PFSK-1 (cell line): Measurements from ENCODE around the gene PCSK6.

ENCODE experiments used
- FOXP2 ChIP-seq: optimal IDR thresholded peaks from 2 replicates; pipeline ENCODE3; 2011; ENCODE audit warnings: borderline replicate concordance, control low read depth, inconsistent platforms; ENCODE audit not compliant: insufficient read depth; ENCODE audit errors: extremely low read length, extremely low read depth
- POLR2AphosphoS5 ChIP-seq: IDR thresholded peaks from 2 replicates; pipeline ENCODE4 v1.6.1; 2012; ENCODE audit warnings: low read depth, mild to moderate bottlenecking, control low read depth, low read length, moderate library complexity
- SIN3A ChIP-seq: IDR thresholded peaks from 2 replicates; pipeline ENCODE4 v1.6.1; 2012; ENCODE audit warnings: mild to moderate bottlenecking, low read length, moderate library complexity, borderline replicate concordance; ENCODE audit not compliant: insufficient read depth
- TAF1 ChIP-seq: IDR thresholded peaks from 2 replicates; pipeline ENCODE4 v1.6.1; 2012; ENCODE audit warnings: low read length, control low read depth, borderline replicate concordance; ENCODE audit not compliant: insufficient read depth
- TF ChIP-seq, protein P1 (sequence below), 2 experiments: IDR thresholded peaks; 2 replicates each; pipeline versions ENCODE4 v1.6.1 to v1.8.0; 2011 to 2012; ENCODE audit warnings: low read depth in 2 of 2, low read length in 2 of 2, control low read depth in 1 of 2, inconsistent platforms in 1 of 2, mild to moderate bottlenecking in 1 of 2, moderate library complexity in 1 of 2; ENCODE audit not compliant: insufficient read depth in 1 of 2

PCSK6 gene

DNA sequence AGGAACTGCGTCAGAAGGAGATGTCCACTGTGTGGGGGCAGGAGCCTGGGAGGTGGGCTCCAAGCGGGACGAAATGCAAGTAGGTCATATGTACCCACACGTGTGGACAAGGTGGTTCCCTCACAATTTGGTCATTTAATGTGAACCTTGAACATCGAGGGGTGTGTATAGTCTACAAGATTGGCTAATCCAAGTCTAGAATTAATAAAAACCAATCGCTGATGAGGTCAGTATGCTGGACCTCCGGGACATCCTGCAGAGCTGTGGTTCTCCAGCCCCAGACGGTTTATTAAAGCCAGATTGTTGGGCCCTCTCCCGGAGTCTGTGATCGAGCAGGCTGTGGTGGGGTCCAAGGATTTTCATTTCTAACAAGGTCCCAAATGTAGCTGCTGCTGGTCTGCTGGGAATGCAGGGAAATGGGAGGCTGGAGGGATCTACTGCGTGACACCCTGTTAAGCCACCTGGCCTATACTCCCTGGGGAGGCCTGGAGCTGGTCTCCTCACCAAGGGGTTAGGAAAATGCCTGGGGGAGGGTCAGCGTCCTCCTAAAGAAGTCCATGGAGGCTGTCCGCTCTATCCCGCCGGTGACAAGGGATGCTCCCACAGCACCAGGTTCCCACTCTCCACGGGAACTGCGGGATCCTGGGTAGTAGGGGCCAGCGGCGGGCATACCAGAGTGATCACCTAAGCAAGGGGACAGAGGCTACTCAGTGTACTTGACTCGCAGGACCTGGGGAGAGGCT, 25.1 kb downstream of the PCSK6 start:
- TF ChIP-seq SIN3A, result no peak
- TF ChIP-seq TAF1, result no peak
- TF ChIP-seq FOXP2, result no peak
- TF ChIP-seq, protein P1, sequence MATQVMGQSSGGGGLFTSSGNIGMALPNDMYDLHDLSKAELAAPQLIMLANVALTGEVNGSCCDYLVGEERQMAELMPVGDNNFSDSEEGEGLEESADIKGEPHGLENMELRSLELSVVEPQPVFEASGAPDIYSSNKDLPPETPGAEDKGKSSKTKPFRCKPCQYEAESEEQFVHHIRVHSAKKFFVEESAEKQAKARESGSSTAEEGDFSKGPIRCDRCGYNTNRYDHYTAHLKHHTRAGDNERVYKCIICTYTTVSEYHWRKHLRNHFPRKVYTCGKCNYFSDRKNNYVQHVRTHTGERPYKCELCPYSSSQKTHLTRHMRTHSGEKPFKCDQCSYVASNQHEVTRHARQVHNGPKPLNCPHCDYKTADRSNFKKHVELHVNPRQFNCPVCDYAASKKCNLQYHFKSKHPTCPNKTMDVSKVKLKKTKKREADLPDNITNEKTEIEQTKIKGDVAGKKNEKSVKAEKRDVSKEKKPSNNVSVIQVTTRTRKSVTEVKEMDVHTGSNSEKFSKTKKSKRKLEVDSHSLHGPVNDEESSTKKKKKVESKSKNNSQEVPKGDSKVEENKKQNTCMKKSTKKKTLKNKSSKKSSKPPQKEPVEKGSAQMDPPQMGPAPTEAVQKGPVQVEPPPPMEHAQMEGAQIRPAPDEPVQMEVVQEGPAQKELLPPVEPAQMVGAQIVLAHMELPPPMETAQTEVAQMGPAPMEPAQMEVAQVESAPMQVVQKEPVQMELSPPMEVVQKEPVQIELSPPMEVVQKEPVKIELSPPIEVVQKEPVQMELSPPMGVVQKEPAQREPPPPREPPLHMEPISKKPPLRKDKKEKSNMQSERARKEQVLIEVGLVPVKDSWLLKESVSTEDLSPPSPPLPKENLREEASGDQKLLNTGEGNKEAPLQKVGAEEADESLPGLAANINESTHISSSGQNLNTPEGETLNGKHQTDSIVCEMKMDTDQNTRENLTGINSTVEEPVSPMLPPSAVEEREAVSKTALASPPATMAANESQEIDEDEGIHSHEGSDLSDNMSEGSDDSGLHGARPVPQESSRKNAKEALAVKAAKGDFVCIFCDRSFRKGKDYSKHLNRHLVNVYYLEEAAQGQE (IDR thresholded peaks at IDR 0.05; ENCODE audit: insufficient read depth in 1 of 2, low read depth in 2 of 2, low read length in 2 of 2), result no peak
- TF ChIP-seq POLR2AphosphoS5, result no peak

DNA sequence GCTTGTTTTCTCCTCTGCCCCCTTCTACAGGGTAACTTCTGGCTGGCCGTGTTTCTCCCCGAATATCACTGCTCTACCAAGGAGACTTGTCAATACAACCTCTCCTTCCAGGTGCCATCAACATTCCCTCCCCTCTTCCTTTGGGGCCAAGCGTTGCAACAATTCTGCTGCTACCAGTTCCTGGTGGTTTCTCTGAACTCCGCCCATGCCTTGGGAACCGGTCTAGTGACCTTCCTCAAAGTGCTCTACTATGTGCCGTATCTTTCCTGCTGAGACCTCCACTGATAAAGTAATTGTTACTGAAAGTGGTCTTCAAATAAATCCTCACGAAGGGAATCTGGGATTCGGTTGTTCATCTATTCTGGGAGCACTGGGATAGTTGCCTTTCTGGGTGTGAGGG, 26.2 kb downstream of the PCSK6 start:
- no peak for TF ChIP-seq FOXP2
- TF ChIP-seq, protein P1 (IDR thresholded peaks at IDR 0.05; ENCODE audit: insufficient read depth in 1 of 2, low read depth in 2 of 2, low read length in 2 of 2), result no peak
- no peak for TF ChIP-seq SIN3A
- TF ChIP-seq POLR2AphosphoS5, result no peak
- TF ChIP-seq TAF1, result no peak

DNA sequence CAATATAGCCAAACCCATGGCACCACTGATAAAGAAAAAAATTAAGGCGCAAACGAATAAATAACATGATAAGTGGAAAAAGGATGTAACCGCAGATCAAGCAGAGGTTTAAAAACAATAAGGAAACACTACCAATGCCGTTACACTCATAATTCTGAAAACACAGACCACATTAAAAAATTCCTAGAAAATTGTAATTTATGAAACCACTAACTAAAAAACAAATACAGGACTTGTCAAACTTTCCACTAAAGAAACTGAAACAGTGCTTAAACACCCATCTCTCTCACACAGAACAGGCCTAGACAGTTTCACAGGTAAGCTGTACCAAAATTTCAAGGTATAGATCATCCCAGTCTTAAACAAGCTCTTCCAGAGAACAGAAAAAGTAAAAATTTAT, 28.4 kb downstream of the PCSK6 start:
- TF ChIP-seq SIN3A (no peak), FOXP2 (no peak), TAF1 (no peak), POLR2AphosphoS5 (no peak)
- TF ChIP-seq, protein P1 (IDR thresholded peaks at IDR 0.05; ENCODE audit: insufficient read depth in 1 of 2, low read depth in 2 of 2, low read length in 2 of 2), result no peak

GRCh38 chr15:101459579-101460300, 29.8 kb downstream of the PCSK6 start:
- TF ChIP-seq FOXP2 (no peak), TAF1 (no peak), SIN3A (no peak), POLR2AphosphoS5 (no peak)
- TF ChIP-seq, protein P1 (IDR thresholded peaks at IDR 0.05; ENCODE audit: insufficient read depth in 1 of 2, low read depth in 2 of 2, low read length in 2 of 2), result no peak
